Erythroblast (primary cell): Measurements from ENCODE around the gene TSNAX.

Source experiments
- GATA1 ChIP-seq: IDR thresholded peaks from 2 replicates; pipeline ENCODE4 v1.6.1; 2011; ENCODE audit warnings: low read depth, mild to moderate bottlenecking, control low read depth, low read length, moderate library complexity
- POLR2A ChIP-seq: IDR thresholded peaks from 2 replicates; pipeline ENCODE4 v1.6.1; 2011; ENCODE audit warnings: mild to moderate bottlenecking, low read length

- TF ChIP-seq POLR2A: no peak
- TF ChIP-seq GATA1: no peak
These were observed 6.3 kb downstream of the TSNAX start for GRCh38 chr1:231534703-231535159.
